ENCODE results near the gene ITGA11.

DNA sequence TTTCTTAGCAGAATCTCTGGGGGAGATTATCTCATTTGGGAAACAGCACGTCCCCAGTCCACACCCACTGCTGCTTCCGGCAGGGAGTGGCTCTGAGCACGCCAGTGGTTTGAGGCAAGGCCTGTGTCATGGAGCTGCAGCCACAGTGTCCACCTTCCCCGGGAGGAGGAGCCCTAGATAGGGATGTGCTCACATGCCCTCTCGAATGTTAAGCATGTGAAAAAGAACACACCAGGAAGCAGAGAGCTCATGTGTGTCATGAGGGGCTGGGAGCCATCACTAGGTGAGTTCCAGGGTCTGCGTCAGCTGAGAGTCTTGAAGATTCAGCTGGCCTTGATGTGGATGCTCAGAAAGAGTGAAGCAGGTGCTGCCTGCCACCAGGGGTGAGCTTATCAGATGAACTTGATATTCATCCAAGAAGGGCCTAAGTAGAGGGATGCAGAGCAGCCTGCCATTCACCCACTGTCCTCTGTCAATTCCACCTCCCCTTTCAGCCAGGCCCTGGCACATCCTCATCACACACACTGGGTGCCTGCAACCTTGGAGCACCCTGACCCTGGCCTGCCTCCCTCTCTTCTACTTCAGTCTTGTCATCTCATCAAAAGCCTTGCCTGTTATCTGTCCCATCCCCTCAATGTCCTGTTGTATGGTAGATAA, 16.3 kb downstream of the ITGA11 start:
- TF ChIP-seq CTCF (IDR thresholded peaks at IDR 0.05): no peak
- no peak for TF ChIP-seq POLR2AphosphoS5 (IDR thresholded peaks at IDR 0.05)
- TF ChIP-seq POLR2A (IDR thresholded peaks at IDR 0.05): no peak
- TF ChIP-seq EP300 (IDR thresholded peaks at IDR 0.05): no peak

Data from stomach (tissue), 4 donors.